CD8-positive, alpha-beta memory T cell (primary cell): ENCODE measurements around the gene ATG13. TPM values are rescaled to one million over a fixed set of nuclear protein-coding genes. Genes with fewer than 3 reads are reported as not detected.
A peak's percentile ranks its signal among the peaks of the same experiment; 100 is the strongest.
"Not testable (repeated sequence)": the region's sequence is repeated elsewhere in the genome, so short reads cannot be mapped to it uniquely, and the experiment has no call there.

ENCODE experiments used
- CTCF ChIA-PET: fragments of 350-600 bp; sonication (Branson Sonifier 250); formaldehyde crosslinking; loops from one replicate; lab custom pipeline; 2021; ENCODE audit warnings: antibody characterized with exemption; lab: Charles Lee
- POLR2A ChIA-PET: fragments of 350-600 bp; sonication (Branson Sonifier 250); formaldehyde crosslinking; loops from one replicate; lab custom pipeline; 2021; ENCODE audit warnings: antibody characterized with exemption; lab: Charles Lee
- DNase-seq, 5 donors: peaks; one replicate each; pipeline versions ENCODE4 v3.0.0 to v3.0.0-alpha.2; 2020 to 2022; ENCODE audit warnings: mixed read lengths in 1 of 5
- H3K27ac ChIP-seq: one replicate; pipeline ENCODE4 v1.7.0; 2013; ENCODE audit warnings: low read depth, mild to moderate bottlenecking, low read length, moderate library complexity
- H3K27me3 ChIP-seq: 2 replicates; pipeline ENCODE4 v1.7.0; 2013; ENCODE audit warnings: low read length, mild to moderate bottlenecking; ENCODE audit not compliant: insufficient read depth, poor library complexity, severe bottlenecking
- H3K36me3 ChIP-seq: 2 replicates; pipeline ENCODE4 v1.7.0; 2013; ENCODE audit warnings: mild to moderate bottlenecking, low read length, moderate library complexity; ENCODE audit not compliant: insufficient read depth
- H3K4me1 ChIP-seq: 2 replicates; pipeline ENCODE4 v1.7.0; 2013; ENCODE audit warnings: mild to moderate bottlenecking, low read length, moderate library complexity; ENCODE audit not compliant: insufficient read depth
- H3K4me3 ChIP-seq: 2 replicates; pipeline ENCODE4 v1.7.0; 2013; ENCODE audit warnings: mild to moderate bottlenecking, low read length
- H3K9me3 ChIP-seq: 2 replicates; pipeline ENCODE4 v1.7.0; 2013; ENCODE audit warnings: mild to moderate bottlenecking, low read length
- H3K27ac Mint-ChIP-seq, 8 donors: one replicate each; pipeline ENCODE4 v1.8.0; 2020 to 2021; ENCODE audit warnings: mixed read lengths in 8 of 8, mild to moderate bottlenecking in 6 of 8, inconsistent platforms in 3 of 8, moderate library complexity in 3 of 8
- H3K27me3 Mint-ChIP-seq, 2 donors: one replicate each; pipeline ENCODE4 v1.8.0; 2020 to 2021; ENCODE audit warnings: mixed read lengths in 2 of 2, mild to moderate bottlenecking in 1 of 2, moderate library complexity in 1 of 2
- H3K36me3 Mint-ChIP-seq, 3 donors: one replicate each; pipeline ENCODE4 v1.8.0; 2020 to 2021; ENCODE audit warnings: mixed read lengths in 3 of 3, inconsistent platforms in 1 of 3, mild to moderate bottlenecking in 1 of 3
- H3K4me1 Mint-ChIP-seq, 3 donors: one replicate each; pipeline ENCODE4 v1.8.0; 2020 to 2021; ENCODE audit warnings: mixed read lengths in 3 of 3, inconsistent platforms in 1 of 3, mild to moderate bottlenecking in 1 of 3
- H3K4me3 Mint-ChIP-seq, 7 donors: one replicate each; pipeline ENCODE4 v1.8.0; 2020 to 2021; ENCODE audit warnings: mixed read lengths in 7 of 7, mild to moderate bottlenecking in 6 of 7, moderate library complexity in 4 of 7, inconsistent platforms in 2 of 7
- H3K9me3 Mint-ChIP-seq, 5 donors: one replicate each; pipeline ENCODE4 v1.8.0; 2020 to 2022; ENCODE audit warnings: mixed read lengths in 5 of 5, mild to moderate bottlenecking in 3 of 5, moderate library complexity in 2 of 5, inconsistent platforms in 1 of 5
- polyA plus RNA-seq: library from polyadenylated mRNA; unstranded; fragments of 300-500 nt; fragmentation: Illumina TruSeq; gene quantifications from one replicate; pipeline ENCODE4 v1.2.3, GENCODE V29; 2021
- total RNA-seq, 2 experiments: library from RNA; stranded (reverse); gene quantifications; one replicate each; pipeline ENCODE4 v1.2.3, GENCODE V29; 2021

Gene ATG13
- 10 to 100 TPM; 67.9 to 69.6 TPM for total RNA-seq
- 81.6 TPM for polyA plus RNA-seq

GRCh38 chr11:46617134-46617971 lies at the start of gene ATG13, which contains the start of gene HARBI1:
Gene ATG13 (plus strand): TSS chr11:46617553. CDS start chr11:46644292, 26,739 bp downstream.
Gene HARBI1 (minus strand): TSS chr11:46617227. CDS start chr11:46616237, 990 bp downstream.
- Histone ChIP-seq H3K27ac (peak within 1 kb of the TSS; percentile 99), H3K9me3 (no peaks in the 10 kb centered on the region), H3K27me3 (no peaks in the 10 kb centered on the region), H3K4me3 (peak within 1 kb of the TSS; percentile 85), H3K4me1 (peaks cover 33% of the 10 kb centered on the region), H3K36me3 (peaks cover 6% of the 10 kb centered on the region)
- peak; percentile 89 to 94 (median 93) for DNase-seq
- Mint-ChIP-seq H3K4me1 (peaks cover 37 to 63% (median 50%) of the 10 kb centered on the region in 3 donors), H3K27me3 (peaks cover 0 to 4% of the 10 kb centered on the region in 2 donors), H3K9me3 (no peaks in the 10 kb centered on the region), H3K36me3 (peaks cover 0 to 33% (median 6%) of the 10 kb centered on the region in 3 donors), H3K27ac (peak within 1 kb of the TSS; percentile 98 to 100 (median 100)), H3K4me3 (peak within 1 kb of the TSS; percentile 90 to 99 (median 98))
- ChIA-PET CTCF (interaction anchor here (0.6 to 2.1 kb wide), 16 partner anchors 8 to 503 kb away, joined by 3 to 12 read pairs (median 4); partner anchors contain the start of genes AMBRA1, ARHGAP1 and ZNF408), POLR2A (interaction anchor here (0.6 to 2.1 kb wide), 8 partner anchors 38 to 599 kb away, joined by 3 to 13 read pairs (median 4); partner anchors contain the start of genes ARHGAP1 and ZNF408)

GRCh38 chr11:46570790-46571398 lies 46.5 kb upstream of the ATG13 start:
- no peak overlapping the region for H3K27ac ChIP-seq
- H3K4me3 ChIP-seq = no peak overlapping the region
- peak overlapping the region in 6 of 8 donors; percentile 5 to 48 (median 34) for H3K27ac Mint-ChIP-seq
- H3K4me1 ChIP-seq = peaks cover 8% of the 10 kb centered on the region
- peak overlapping the region in 2 of 7 donors; percentile 2 to 39 for H3K4me3 Mint-ChIP-seq
- no peaks in the 10 kb centered on the region for H3K9me3 ChIP-seq
- ChIA-PET CTCF (interaction anchor here (1.2 kb wide), 1 partner anchor 10 kb away, joined by 3 read pairs; no protein-coding TSS in a partner anchor), POLR2A (interaction anchor here (0.7 kb wide), 1 partner anchor 10 kb away, joined by 3 read pairs; no protein-coding TSS in a partner anchor)
- H3K27me3 Mint-ChIP-seq = no peaks in the 10 kb centered on the region
- DNase-seq = no peak
- no peaks in the 10 kb centered on the region for H3K9me3 Mint-ChIP-seq
- H3K4me1 Mint-ChIP-seq = peaks cover 25 to 48% (median 37%) of the 10 kb centered on the region in 3 donors
- H3K27me3 ChIP-seq = no peaks in the 10 kb centered on the region
- no peaks in the 10 kb centered on the region for H3K36me3 ChIP-seq
- peaks cover 5 to 12% (median 6%) of the 10 kb centered on the region in 3 donors for H3K36me3 Mint-ChIP-seq

- H3K36me3 ChIP-seq = no peaks in the 10 kb centered on the region
- no peak overlapping the region for H3K4me3 Mint-ChIP-seq
- H3K27me3 Mint-ChIP-seq = no peaks in the 10 kb centered on the region
- ChIA-PET CTCF (no interaction called here), POLR2A (interaction anchor here (0.6 kb wide), 2 partner anchors 99 to 246 kb away, joined by 4 to 5 read pairs; no protein-coding TSS in a partner anchor)
- H3K36me3 Mint-ChIP-seq = peaks cover 6 to 20% (median 7%) of the 10 kb centered on the region in 3 donors
- H3K4me1 Mint-ChIP-seq = peaks cover 37 to 56% (median 51%) of the 10 kb centered on the region in 3 donors
- no peak overlapping the region for H3K4me3 ChIP-seq
- H3K9me3 Mint-ChIP-seq = no peaks in the 10 kb centered on the region
- H3K9me3 ChIP-seq = no peaks in the 10 kb centered on the region
- H3K4me1 ChIP-seq = peaks cover 8% of the 10 kb centered on the region
- no peaks in the 10 kb centered on the region for H3K27me3 ChIP-seq
- no peak for DNase-seq
- no peak overlapping the region for H3K27ac ChIP-seq
- H3K27ac Mint-ChIP-seq = peak overlapping the region in 3 of 8 donors; percentile 9 to 40 (median 25)
Observed at GRCh38 chr11:46574656-46575055, 42.7 kb upstream of the ATG13 start.

DNA sequence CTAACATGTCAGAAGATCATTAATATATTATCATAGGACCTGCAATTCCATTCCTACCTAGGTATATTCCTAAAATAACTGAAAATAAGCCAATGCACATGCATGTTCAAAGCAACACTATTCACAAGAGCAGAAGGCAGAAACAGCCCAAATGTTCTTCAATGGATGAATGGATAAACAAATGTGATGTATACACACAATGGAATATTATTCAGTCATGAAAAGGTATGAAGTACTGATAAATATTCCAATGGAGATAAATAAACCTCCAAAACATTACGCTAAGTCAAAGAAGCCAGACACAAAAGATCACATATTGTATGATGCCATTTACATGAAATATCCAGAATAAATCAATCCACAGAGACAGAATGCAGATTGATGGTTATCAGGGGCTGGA lies 40.3 kb upstream of the ATG13 start:
- H3K4me1 ChIP-seq = no peaks in the 10 kb centered on the region
- POLR2A ChIA-PET = no interaction called here
- Mint-ChIP-seq H3K9me3 (no peaks in the 10 kb centered on the region), H3K27ac (no peak overlapping the region), H3K27me3 (no peaks in the 10 kb centered on the region), H3K36me3 (peaks cover 6 to 30% (median 9%) of the 10 kb centered on the region in 3 donors), H3K4me3 (no peak overlapping the region), H3K4me1 (peaks cover 36 to 57% (median 56%) of the 10 kb centered on the region in 3 donors)
- DNase-seq = no peak
- CTCF ChIA-PET = no interaction called here
- no peaks in the 10 kb centered on the region for H3K36me3 ChIP-seq
- no peaks in the 10 kb centered on the region for H3K9me3 ChIP-seq
- no peak overlapping the region for H3K4me3 ChIP-seq
- no peaks in the 10 kb centered on the region for H3K27me3 ChIP-seq
- H3K27ac ChIP-seq = no peak overlapping the region

- no peaks in the 10 kb centered on the region for H3K27me3 Mint-ChIP-seq
- peaks cover 3 to 27% (median 5%) of the 10 kb centered on the region in 3 donors for H3K36me3 Mint-ChIP-seq
- peaks cover 26 to 45% (median 44%) of the 10 kb centered on the region in 3 donors for H3K4me1 Mint-ChIP-seq
- Histone ChIP-seq H3K27me3 (no peaks in the 10 kb centered on the region), H3K9me3 (no peaks in the 10 kb centered on the region), H3K4me3 (no peak overlapping the region), H3K36me3 (no peaks in the 10 kb centered on the region), H3K27ac (no peak overlapping the region), H3K4me1 (no peaks in the 10 kb centered on the region)
- POLR2A ChIA-PET = interaction anchor here (0.7 kb wide), 1 partner anchor 516 kb away, joined by 4 read pairs; no protein-coding TSS in a partner anchor
- peak overlapping the region in 1 of 8 donors; percentile 13 for H3K27ac Mint-ChIP-seq
- H3K4me3 Mint-ChIP-seq = no peak overlapping the region
- CTCF ChIA-PET = no interaction called here
- no peak for DNase-seq
- peaks cover 0 to 2% (median 0%) of the 10 kb centered on the region in 5 donors for H3K9me3 Mint-ChIP-seq
Observed at GRCh38 chr11:46582588-46582987, 34.8 kb upstream of the ATG13 start.

DNA sequence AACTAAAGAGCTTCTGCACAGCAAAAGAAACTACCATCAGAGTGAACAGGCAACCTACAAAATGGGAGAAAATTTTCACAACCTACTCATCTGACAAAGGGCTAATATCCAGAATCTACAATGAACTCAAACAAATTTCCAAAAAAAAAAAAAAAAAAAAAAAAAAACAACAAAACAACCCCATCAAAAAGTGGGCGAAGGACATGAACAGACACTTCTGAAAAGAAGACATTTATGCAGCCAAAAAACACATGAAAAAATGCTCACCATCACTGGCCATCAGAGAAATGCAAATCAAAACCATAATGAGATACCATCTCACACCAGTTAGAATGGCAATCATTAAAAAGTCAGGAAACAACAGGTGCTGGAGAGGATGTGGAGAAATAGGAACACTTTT lies 33.8 kb upstream of the ATG13 start:
- CTCF ChIA-PET = not testable (repeated sequence)
- H3K36me3 Mint-ChIP-seq = peaks cover 5 to 28% (median 5%) of the 10 kb centered on the region in 3 donors

DNA sequence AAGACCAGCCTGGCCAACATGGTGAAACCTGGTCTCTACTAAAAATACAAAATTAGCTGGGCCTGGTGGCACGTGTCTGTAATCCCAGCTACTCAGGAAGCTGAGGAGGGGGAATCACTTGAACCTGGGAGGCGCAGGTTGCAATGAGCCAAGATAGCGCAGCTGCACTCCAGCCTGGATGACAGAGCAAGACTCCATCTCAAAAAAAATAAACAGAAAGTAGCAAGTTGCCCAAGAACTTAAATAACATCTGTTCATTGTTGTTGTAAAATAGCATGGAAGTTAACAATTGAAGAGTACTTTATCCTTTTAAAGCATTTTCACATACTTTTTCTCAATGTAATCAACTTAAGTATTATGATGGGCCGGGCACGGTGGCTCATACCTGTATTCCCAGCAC lies 29.2 kb upstream of the ATG13 start:
- Mint-ChIP-seq H3K27ac (peak overlapping the region in 2 of 8 donors; percentile 4 to 55), H3K27me3 (no peaks in the 10 kb centered on the region), H3K4me3 (no peak overlapping the region), H3K9me3 (no peaks in the 10 kb centered on the region), H3K4me1 (peaks cover 31 to 59% (median 56%) of the 10 kb centered on the region in 3 donors), H3K36me3 (peaks cover 0 to 19% (median 9%) of the 10 kb centered on the region in 3 donors)
- H3K9me3 ChIP-seq = no peaks in the 10 kb centered on the region
- ChIA-PET CTCF (no interaction called here), POLR2A (no interaction called here)
- DNase-seq = no peak
- no peak overlapping the region for H3K4me3 ChIP-seq
- H3K36me3 ChIP-seq = peaks cover 3% of the 10 kb centered on the region
- H3K4me1 ChIP-seq = peaks cover 30% of the 10 kb centered on the region
- no peak overlapping the region for H3K27ac ChIP-seq
- H3K27me3 ChIP-seq = no peaks in the 10 kb centered on the region

More for the DNA sequence above, 33.8 kb upstream of the ATG13 start:
- H3K27ac ChIP-seq, H3K4me1 ChIP-seq, H3K27ac Mint-ChIP-seq, H3K9me3 ChIP-seq, H3K9me3 Mint-ChIP-seq, H3K36me3 ChIP-seq, H3K27me3 ChIP-seq, H3K4me3 ChIP-seq, H3K4me3 Mint-ChIP-seq, DNase-seq, H3K27me3 Mint-ChIP-seq: not testable (repeated sequence)
- peaks cover 30 to 55% (median 49%) of the 10 kb centered on the region in 3 donors for H3K4me1 Mint-ChIP-seq
- POLR2A ChIA-PET = interaction anchor here (0.7 kb wide), 1 partner anchor 515 kb away, joined by 4 read pairs; no protein-coding TSS in a partner anchor
